Measurements from ENCODE around the gene BCORL1.

Gene BCORL1

DNA sequence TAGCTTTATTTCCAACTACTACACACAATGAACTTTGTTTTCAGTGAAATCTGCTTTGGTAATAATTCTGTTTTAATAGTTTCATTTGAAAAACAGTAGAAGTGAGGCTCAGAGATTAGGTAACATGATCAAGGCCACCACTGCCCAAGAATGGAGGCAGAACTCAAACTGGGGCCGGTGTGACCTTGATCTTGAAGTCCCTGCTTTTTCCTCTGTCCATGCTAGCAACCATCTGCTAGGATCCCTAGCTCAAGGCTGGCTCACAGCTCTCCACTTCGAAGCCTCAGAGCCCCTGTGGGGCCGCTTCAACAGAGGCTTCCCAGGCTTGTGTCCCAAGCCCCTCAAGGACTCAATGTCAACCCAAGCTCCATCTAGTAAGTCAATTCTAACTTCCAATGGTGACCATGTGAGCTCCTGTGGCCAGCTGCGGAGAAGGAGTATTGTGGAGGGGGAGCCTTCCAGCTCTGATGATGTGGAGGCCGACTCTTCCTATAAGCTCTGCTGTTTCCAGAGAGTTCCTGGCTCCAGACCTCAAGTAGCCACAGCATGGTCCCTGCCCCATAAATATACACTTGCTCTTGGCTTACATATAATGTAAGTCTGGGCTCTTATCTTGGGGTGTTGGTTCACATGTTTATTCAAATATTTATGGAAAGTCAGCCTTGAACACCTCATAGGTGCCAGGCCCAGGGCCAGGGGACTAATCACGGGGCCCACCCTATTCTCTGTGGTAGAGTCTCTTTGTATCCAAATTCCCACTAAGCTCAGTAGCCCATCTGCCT, 113.0 kb downstream of the BCORL1 start:
- H3K27ac ChIP-seq: no peak overlapping the region
- TF ChIP-seq, protein P1, sequence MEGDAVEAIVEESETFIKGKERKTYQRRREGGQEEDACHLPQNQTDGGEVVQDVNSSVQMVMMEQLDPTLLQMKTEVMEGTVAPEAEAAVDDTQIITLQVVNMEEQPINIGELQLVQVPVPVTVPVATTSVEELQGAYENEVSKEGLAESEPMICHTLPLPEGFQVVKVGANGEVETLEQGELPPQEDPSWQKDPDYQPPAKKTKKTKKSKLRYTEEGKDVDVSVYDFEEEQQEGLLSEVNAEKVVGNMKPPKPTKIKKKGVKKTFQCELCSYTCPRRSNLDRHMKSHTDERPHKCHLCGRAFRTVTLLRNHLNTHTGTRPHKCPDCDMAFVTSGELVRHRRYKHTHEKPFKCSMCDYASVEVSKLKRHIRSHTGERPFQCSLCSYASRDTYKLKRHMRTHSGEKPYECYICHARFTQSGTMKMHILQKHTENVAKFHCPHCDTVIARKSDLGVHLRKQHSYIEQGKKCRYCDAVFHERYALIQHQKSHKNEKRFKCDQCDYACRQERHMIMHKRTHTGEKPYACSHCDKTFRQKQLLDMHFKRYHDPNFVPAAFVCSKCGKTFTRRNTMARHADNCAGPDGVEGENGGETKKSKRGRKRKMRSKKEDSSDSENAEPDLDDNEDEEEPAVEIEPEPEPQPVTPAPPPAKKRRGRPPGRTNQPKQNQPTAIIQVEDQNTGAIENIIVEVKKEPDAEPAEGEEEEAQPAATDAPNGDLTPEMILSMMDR (conservative IDR thresholded peaks at IDR 0.05): no peak

DNA sequence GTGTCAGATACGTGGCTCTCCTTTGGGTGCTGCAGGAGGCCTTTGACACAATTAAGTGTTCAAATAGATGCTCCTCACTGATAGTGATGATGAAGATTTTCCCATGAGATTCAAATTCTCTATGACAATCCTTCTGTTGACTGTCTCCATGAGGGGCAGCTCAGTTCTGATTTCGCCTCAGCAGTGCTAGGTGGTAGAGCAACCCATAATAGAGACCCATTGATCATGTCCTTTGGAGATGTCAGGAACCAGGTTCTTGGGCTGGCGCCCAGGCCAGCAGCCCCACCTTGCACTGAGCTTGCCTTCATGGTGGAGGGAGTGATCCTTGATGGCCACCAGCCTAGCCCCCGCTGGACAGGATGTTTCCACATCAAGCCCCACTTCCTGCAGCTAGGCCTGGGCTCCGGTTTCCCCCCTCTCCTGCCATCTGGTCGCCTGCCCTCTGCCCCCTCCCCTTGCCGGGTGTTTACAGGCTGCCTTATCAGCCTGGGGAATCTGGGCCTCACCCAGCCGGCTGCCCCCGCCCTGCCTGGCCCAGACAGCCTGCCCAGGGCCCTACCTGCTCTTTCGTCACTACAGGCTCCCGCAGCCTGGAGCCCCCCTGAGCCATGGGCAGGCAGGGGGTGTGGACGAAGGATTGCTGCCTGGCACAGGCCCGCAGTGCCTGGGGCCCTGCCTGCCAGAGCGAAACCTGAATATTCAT, 115.2 kb downstream of the BCORL1 start:
- H3K27ac ChIP-seq: no peak overlapping the region
- TF ChIP-seq, protein P1 (conservative IDR thresholded peaks at IDR 0.05): no peak

DNA sequence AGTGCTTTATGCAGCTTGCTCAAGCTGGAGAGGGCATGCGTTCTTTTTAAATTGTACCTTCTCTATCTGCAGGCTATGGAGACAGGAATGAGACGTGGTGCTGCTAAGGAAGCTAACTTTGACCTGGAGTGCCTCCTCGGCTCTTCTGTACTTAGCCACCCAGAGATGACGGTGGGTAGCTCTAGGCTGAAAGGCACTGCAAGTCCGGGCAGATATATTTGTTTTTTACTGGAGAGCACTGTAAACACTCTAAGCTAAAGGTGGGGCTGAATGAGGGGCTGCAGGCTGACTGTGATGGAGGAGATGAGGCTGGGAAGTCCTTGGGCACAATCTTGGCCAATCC, 115.7 kb downstream of the BCORL1 start:
- TF ChIP-seq, protein P1 (conservative IDR thresholded peaks at IDR 0.05): no peak
- H3K27ac ChIP-seq: no peak overlapping the region

DNA sequence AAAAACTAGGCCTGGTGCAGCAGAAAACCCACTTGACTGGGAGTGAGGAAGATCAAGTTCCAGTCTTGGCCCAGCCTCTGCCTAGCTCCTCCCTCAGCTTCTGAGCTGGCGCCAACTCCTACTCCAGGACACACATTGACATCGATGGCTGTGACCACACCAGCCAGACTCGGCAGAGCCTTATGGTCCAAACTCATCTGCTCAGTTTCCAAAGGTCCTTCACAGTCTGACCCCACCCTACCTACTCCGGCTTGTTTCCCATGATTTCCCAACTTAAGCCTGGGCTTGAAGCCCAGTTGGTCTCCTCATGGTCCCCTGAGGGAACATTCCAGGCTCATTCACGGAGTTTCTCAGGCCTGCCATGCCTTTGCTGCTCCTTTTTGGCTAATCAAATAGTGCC, 117.7 kb downstream of the BCORL1 start:
- no peak overlapping the region for H3K27ac ChIP-seq
- TF ChIP-seq, protein P1 (conservative IDR thresholded peaks at IDR 0.05): no peak

DNA sequence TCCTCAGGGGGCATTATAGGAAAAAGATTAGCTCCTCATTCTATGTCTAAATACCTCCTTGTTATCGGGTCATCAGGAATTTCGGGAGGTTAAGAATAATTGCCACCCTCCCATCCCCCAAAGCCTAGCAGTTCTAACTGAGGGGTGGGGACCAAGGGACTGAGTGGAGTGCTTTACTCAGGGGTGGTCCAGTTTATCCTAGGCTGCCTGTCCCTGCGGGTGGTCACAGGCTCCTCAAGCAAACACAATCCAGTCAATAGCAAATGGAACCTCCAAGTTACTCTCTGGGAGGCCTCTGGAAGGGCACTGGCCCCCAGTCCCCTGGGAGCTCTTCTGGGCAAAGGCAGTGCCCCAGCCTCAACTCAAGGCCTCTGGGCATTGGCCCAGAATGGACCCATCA, 121.2 kb downstream of the BCORL1 start:
- TF ChIP-seq, protein P1 (conservative IDR thresholded peaks at IDR 0.05): no peak
- H3K27ac ChIP-seq: no peak overlapping the region

DNA sequence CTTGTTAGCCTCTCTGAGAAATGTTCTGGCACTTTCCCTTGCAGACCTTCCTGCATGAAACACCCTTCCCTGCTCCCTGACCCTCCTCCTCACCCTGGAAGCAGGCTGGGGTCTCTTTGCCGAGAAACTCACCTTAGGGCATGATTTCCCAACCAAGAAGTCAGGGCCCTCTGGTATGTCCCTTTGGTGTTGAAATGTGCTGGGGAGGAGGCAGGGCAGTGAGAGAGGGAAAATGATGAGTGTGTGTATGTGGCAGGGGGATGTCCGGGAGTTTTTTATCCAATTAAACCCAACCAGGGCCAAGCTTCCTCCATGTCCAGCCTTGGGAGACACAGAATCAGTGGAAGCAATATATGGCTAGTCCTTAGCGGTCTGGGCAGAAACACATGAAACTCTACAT, 122.8 kb downstream of the BCORL1 start:
- TF ChIP-seq, protein P1 (conservative IDR thresholded peaks at IDR 0.05): no peak
- no peak overlapping the region for H3K27ac ChIP-seq

DNA sequence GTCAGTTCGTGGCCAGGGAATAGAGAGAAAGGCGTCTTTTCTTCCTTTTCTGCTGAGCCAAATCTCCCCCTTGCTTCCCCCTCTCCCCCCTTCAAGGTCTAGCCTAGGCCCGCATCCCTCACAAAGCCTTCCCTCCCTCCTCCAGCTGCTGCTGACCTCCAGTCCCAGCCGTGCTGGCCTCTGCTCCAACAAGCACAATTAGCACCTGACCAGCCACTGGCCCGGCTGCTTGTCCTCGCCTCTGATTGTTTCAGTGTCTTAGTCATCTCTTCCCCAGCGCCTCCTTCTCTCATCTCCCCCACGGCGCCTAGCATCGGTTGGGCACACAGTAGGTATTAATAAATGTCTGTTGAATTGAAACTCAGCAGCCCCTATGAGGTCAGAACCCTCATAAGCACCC, 123.6 kb downstream of the BCORL1 start:
- no peak overlapping the region for H3K27ac ChIP-seq
- TF ChIP-seq, protein P1 (conservative IDR thresholded peaks at IDR 0.05): no peak
